Measurements from ENCODE around the gene C22orf23.

DNA sequence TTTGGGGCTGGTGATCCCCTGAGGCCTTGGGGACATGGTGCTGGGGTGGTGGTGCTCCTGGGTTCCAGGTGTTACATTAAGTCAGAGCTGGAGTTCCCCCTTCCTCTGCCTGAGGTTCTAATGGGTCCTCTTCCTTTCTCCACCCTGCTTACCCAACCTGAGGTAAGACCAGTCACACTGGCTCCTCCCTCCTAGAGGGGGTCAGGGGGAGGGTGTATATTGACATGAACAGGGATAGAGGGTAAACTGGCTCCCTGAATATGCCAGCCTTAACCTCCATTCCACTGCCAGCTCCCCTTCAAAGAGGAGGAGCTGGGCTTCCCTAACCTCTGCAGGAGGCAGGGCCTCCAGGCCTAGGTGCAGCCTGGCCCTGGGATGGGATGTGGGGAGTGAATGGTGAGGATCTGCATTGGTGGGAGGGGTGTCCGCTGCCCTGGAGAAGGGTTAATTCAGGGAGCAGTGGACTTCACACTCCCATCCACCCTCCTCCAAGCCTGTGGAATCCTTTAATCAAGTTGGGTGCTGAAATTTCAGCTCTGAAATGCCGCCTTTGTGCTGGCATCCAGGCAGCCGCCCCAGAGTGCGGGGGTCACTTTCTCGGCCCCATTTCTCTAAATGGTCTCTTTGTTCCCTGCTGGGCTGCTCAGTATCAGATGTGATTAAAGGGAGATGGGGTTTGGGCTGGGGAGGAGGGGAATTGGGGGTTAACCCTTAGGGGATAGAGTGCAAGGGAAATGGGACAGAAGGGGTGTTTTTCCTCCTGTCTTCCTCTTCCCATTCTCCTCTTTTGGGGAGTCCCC lies 15.3 kb upstream of the C22orf23 start:
- no peak for TF ChIP-seq POLR2A (IDR thresholded peaks at IDR 0.05)
- TF ChIP-seq, protein P1, sequence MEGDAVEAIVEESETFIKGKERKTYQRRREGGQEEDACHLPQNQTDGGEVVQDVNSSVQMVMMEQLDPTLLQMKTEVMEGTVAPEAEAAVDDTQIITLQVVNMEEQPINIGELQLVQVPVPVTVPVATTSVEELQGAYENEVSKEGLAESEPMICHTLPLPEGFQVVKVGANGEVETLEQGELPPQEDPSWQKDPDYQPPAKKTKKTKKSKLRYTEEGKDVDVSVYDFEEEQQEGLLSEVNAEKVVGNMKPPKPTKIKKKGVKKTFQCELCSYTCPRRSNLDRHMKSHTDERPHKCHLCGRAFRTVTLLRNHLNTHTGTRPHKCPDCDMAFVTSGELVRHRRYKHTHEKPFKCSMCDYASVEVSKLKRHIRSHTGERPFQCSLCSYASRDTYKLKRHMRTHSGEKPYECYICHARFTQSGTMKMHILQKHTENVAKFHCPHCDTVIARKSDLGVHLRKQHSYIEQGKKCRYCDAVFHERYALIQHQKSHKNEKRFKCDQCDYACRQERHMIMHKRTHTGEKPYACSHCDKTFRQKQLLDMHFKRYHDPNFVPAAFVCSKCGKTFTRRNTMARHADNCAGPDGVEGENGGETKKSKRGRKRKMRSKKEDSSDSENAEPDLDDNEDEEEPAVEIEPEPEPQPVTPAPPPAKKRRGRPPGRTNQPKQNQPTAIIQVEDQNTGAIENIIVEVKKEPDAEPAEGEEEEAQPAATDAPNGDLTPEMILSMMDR (IDR thresholded peaks at IDR 0.05): no peak

Data from ovary (tissue), 3 donors.